PC-3 (cell line): ENCODE data around the gene GUCA2B. TPM values are rescaled to one million over a fixed set of nuclear protein-coding genes. Genes with fewer than 3 reads are reported as not detected.
A peak's percentile ranks its signal among the peaks of the same experiment; 100 is the strongest.

Source experiments
- ATAC-seq: fragments of 200-7000 bp; cut with Tn5 transposase; 2 replicates; pipeline ENCODE4 v1.9.1; 2020; ENCODE audit warnings: mild to moderate bottlenecking, moderate library complexity
- BruUV-seq: library from RNA; stranded (reverse); fragments of 400-500 nt; replicated peaks from 2 replicates; lab custom pipeline; 2021; lab: Mats Ljungman, UMichigan
- CTCF ChIA-PET: fragments of 300-600 bp; sonication (Branson Sonifier 250); formaldehyde crosslinking; loops from one replicate; lab custom pipeline; 2022; ENCODE audit warnings: antibody characterized with exemption; lab: Charles Lee
- POLR2A ChIA-PET: fragments of 300-600 bp; sonication (Branson Sonifier 250); formaldehyde crosslinking; loops from one replicate; lab custom pipeline; 2022; ENCODE audit warnings: antibody characterized with exemption; ENCODE audit not compliant: unreplicated experiment; lab: Charles Lee
- DNase-seq: peaks from one replicate; pipeline ENCODE4 v3.0.0-alpha.2; 2015
- H2AFZ ChIP-seq: fragments of 300-600 bp; sonication (generic); 2 replicates; pipeline ENCODE4 v1.6.0; 2016; ENCODE audit warnings: antibody characterized with exemption, low read length
- H3F3A ChIP-seq: fragments of 300-600 bp; sonication (generic); one replicate; pipeline ENCODE4 v1.6.0; 2017; ENCODE audit warnings: antibody characterized with exemption, low read length, control low read depth, mild to moderate bottlenecking; ENCODE audit not compliant: unreplicated experiment
- H3K27ac ChIP-seq: fragments of 300-600 bp; sonication (generic); 2 replicates; pipeline ENCODE4 v1.5.1; 2016; ENCODE audit warnings: mild to moderate bottlenecking, low read length
- H3K27me3 ChIP-seq: fragments of 300-600 bp; sonication (generic); 2 replicates; pipeline ENCODE4 v1.6.1; 2016; ENCODE audit warnings: low read length, mixed read lengths
- H3K36me3 ChIP-seq: fragments of 300-600 bp; sonication (generic); 2 replicates; pipeline ENCODE4 v1.6.1; 2016; ENCODE audit warnings: low read depth, mixed run types, low read length, mixed read lengths
- H3K4me1 ChIP-seq: fragments of 300-600 bp; sonication (generic); 2 replicates; pipeline ENCODE4 v1.5.1; 2016; ENCODE audit warnings: low read length; ENCODE audit not compliant: insufficient read depth
- H3K4me2 ChIP-seq: fragments of 300-600 bp; sonication (generic); 2 replicates; pipeline ENCODE4 v1.6.0; 2016; ENCODE audit warnings: low read length
- H3K4me3 ChIP-seq: fragments of 300-600 bp; sonication (generic); 2 replicates; pipeline ENCODE4 v1.5.1; 2016; ENCODE audit warnings: mild to moderate bottlenecking, low read length, mixed read lengths
- H3K79me2 ChIP-seq: fragments of 300-600 bp; sonication (generic); 2 replicates; pipeline ENCODE4 v1.6.1; 2017; ENCODE audit warnings: low read length, mixed read lengths
- H3K9ac ChIP-seq: fragments of 300-600 bp; sonication (generic); 2 replicates; pipeline ENCODE4 v1.6.0; 2016; ENCODE audit warnings: mild to moderate bottlenecking, low read length
- H3K9me2 ChIP-seq: fragments of 300-600 bp; sonication (generic); replicated peaks from 2 replicates; pipeline ENCODE4 v1.6.1; 2016; ENCODE audit warnings: mixed run types, low read length, mixed read lengths
- H3K9me3 ChIP-seq: fragments of 300-600 bp; sonication (generic); 2 replicates; pipeline ENCODE4 v1.6.1; 2016; ENCODE audit warnings: low read length, mixed read lengths
- H4K20me1 ChIP-seq: fragments of 300-600 bp; sonication (generic); 2 replicates; pipeline ENCODE4 v1.6.1; 2016; ENCODE audit warnings: low read length, mixed read lengths
- EZH2 ChIP-seq: fragments of 300-600 bp; sonication (generic); IDR thresholded peaks from one replicate; pipeline ENCODE4 v1.6.1; 2017; ENCODE audit warnings: antibody characterized with exemption, mild to moderate bottlenecking, low read length; ENCODE audit not compliant: unreplicated experiment
- EZH2phosphoT487 ChIP-seq: fragments of 300-600 bp; sonication (generic); IDR thresholded peaks from 2 replicates; pipeline ENCODE4 v1.6.1; 2018; ENCODE audit warnings: mild to moderate bottlenecking, antibody characterized with exemption, low read length, borderline replicate concordance
- intact Hi-C: fragments of 100-400 bp; cut with micrococcal nuclease; formaldehyde crosslinking; loops from 2 replicates; pipeline ENCODE4 v1.9.0; 2023
- total RNA-seq: library from RNA; depleted of rRNA; stranded (reverse); fragments of >200 nt; gene quantifications from 2 replicates; pipeline ENCODE4 v1.2.3, GENCODE V29; 2014
- TF ChIP-seq, protein P1 (sequence below): fragments of 300-600 bp; sonication (generic); conservative IDR thresholded peaks from 2 replicates; pipeline ENCODE4 v1.5.1; 2017; ENCODE audit warnings: antibody characterized with exemption, low read depth, mild to moderate bottlenecking, low read length

The GUCA2B gene
- total RNA-seq, 1 experiment from 2014 or later: not detected

DNA sequence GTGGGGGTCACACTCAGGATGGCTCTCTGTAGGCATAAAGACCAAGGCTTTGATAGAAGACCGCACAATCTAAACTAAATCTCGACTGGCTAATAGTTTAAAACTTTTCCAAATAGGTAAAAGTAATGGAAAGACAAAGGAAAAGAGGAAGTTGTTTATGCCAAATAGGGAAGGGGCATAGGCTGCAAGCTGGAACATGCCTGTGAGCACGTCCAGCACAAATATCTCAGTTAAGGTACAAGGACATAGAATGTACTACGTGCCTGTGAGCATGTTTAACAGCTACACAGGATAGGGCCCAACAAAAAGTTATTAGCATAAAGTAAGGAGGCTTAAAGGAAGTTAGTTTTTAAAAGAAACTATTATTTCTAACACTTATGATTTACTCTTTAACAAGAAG, 38.9 kb downstream of the GUCA2B start:
- Histone ChIP-seq H2AFZ (no peak overlapping the region), H3F3A (no peaks in the 10 kb centered on the region), H3K9me3 (no peaks in the 10 kb centered on the region), H3K36me3 (peaks cover 29% of the 10 kb centered on the region), H3K9ac (no peak overlapping the region), H3K4me3 (no peak overlapping the region), H3K4me1 (no peaks in the 10 kb centered on the region), H4K20me1 (no peaks in the 10 kb centered on the region), H3K79me2 (no peaks in the 10 kb centered on the region), H3K27me3 (no peaks in the 10 kb centered on the region), H3K27ac (no peak overlapping the region), H3K4me2 (no peak overlapping the region), H3K9me2 (no peaks in the 10 kb centered on the region)
- BruUV-seq: no TSS peak
- ChIA-PET CTCF (no interaction called here), POLR2A (interaction anchor here (0.7 kb wide), 1 partner anchor 553 kb away, joined by 3 read pairs; no protein-coding TSS in a partner anchor)
- intact Hi-C loops: no loop called here
- TF ChIP-seq, protein P1, sequence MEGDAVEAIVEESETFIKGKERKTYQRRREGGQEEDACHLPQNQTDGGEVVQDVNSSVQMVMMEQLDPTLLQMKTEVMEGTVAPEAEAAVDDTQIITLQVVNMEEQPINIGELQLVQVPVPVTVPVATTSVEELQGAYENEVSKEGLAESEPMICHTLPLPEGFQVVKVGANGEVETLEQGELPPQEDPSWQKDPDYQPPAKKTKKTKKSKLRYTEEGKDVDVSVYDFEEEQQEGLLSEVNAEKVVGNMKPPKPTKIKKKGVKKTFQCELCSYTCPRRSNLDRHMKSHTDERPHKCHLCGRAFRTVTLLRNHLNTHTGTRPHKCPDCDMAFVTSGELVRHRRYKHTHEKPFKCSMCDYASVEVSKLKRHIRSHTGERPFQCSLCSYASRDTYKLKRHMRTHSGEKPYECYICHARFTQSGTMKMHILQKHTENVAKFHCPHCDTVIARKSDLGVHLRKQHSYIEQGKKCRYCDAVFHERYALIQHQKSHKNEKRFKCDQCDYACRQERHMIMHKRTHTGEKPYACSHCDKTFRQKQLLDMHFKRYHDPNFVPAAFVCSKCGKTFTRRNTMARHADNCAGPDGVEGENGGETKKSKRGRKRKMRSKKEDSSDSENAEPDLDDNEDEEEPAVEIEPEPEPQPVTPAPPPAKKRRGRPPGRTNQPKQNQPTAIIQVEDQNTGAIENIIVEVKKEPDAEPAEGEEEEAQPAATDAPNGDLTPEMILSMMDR: no peak
- TF ChIP-seq EZH2phosphoT487: no peak
- TF ChIP-seq EZH2: no peak
- no peak for ATAC-seq
- no peak for DNase-seq

GRCh38 chr1:42195841-42196240, 42.6 kb downstream of the GUCA2B start:
- Histone ChIP-seq H3K4me1 (peaks cover 6% of the 10 kb centered on the region; the same call in 1 of the 2 replicates), H3K9me2 (no peaks in the 10 kb centered on the region), H3K4me2 (no peak overlapping the region), H3K4me3 (no peak overlapping the region), H3K27me3 (no peaks in the 10 kb centered on the region), H3K79me2 (no peaks in the 10 kb centered on the region), H4K20me1 (no peaks in the 10 kb centered on the region), H2AFZ (no peak overlapping the region), H3F3A (no peaks in the 10 kb centered on the region), H3K9ac (no peak overlapping the region), H3K36me3 (peaks cover 18% of the 10 kb centered on the region), H3K9me3 (no peaks in the 10 kb centered on the region), H3K27ac (no peak overlapping the region)
- no TSS peak for BruUV-seq
- DNase-seq: no peak
- no peak for ATAC-seq
- intact Hi-C loops: no loop called here
- POLR2A ChIA-PET: no interaction called here
- TF ChIP-seq EZH2phosphoT487 (no peak), EZH2 (no peak)
- TF ChIP-seq, protein P1: no peak
- CTCF ChIA-PET: no interaction called here

DNA sequence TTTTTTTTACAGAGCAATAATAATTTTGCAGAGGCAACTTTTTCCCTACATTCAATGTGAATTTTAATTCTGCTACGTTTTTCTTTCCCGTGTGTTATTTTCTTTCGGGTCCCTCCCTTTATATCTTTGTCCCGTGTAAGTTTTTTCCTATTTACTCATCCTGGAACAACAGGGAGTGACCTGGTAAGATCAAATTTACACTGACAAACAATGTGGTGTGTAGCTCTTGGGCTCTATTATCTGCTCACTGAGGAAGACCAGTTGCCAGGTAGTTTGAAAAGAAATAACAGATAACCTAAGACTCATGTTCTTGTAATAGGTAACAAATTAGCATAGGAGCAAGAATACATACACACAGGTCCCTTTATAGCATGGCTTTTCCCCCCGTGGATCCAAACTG, 45.0 kb downstream of the GUCA2B start:
- H3K9ac ChIP-seq: no peak overlapping the region
- no peaks in the 10 kb centered on the region for H3K9me2 ChIP-seq
- intact Hi-C loops: no loop called here
- H3K4me1 ChIP-seq: peaks cover 6% of the 10 kb centered on the region; the same call in 1 of the 2 replicates
- TF ChIP-seq EZH2phosphoT487 (no peak), EZH2 (no peak)
- TF ChIP-seq, protein P1: no peak
- H3K36me3 ChIP-seq: peaks cover 34% of the 10 kb centered on the region
- BruUV-seq: no TSS peak
- 0 out of 2 replicates have a peak overlapping the region, but pooled peaks have one; percentile 1 for H3K27ac ChIP-seq
- no peaks in the 10 kb centered on the region for H4K20me1 ChIP-seq
- ChIA-PET CTCF (no interaction called here), POLR2A (interaction anchor here (0.5 kb wide), 1 partner anchor 14 kb away, joined by 3 read pairs; no protein-coding TSS in a partner anchor)
- ATAC-seq (peak; percentile 69), DNase-seq (no peak)
- H3K4me3 ChIP-seq: no peak overlapping the region
- H3K4me2 ChIP-seq: no peak overlapping the region
- H2AFZ ChIP-seq: no peak overlapping the region
- no peaks in the 10 kb centered on the region for H3K27me3 ChIP-seq
- 0 out of 2 replicates have a peak, but pooled peaks cover 5% of the 10 kb centered on the region for H3K79me2 ChIP-seq
- H3F3A ChIP-seq: no peaks in the 10 kb centered on the region
- no peaks in the 10 kb centered on the region for H3K9me3 ChIP-seq
